NCI-H2081 (cell line): ENCODE measurements around the gene LAG3.

Experiments
- DNase-seq, 2 experiments: peaks; one replicate each; lab custom pipeline; 2025; lab: John Stamatoyannopoulos, UW

LAG3 gene

DNA sequence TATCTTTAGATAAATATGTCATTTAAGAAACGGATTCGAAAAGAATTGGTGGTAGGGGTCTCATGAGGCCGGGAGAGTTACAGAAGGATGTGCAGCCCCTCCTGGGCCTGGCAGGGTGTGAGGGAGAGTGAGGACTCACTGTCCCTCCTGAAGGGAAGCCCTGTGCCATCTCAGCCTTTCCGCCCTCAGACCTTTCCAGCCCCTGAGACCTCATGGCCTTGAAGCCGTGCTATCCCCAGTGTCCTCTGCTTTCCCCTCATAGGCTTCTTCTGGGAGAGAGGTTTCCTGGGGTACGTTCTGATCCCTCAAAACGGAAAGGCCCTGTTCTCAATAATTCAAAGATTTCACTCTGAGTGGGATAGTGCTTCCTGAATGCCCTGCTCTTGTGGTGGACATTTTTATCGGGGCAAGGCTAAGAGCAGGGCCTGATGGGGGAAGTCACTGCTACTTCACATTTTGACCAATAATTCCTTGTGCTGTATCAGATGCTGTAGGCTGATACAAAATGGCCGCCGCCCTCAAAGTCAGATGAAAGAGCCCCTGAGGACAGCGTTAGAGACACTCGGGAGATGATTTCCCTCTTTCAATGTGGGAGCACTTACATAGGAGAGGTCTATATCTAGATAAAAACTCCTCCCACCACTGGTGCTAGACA, 18.3 kb downstream of the LAG3 start:
- no peak for DNase-seq

DNA sequence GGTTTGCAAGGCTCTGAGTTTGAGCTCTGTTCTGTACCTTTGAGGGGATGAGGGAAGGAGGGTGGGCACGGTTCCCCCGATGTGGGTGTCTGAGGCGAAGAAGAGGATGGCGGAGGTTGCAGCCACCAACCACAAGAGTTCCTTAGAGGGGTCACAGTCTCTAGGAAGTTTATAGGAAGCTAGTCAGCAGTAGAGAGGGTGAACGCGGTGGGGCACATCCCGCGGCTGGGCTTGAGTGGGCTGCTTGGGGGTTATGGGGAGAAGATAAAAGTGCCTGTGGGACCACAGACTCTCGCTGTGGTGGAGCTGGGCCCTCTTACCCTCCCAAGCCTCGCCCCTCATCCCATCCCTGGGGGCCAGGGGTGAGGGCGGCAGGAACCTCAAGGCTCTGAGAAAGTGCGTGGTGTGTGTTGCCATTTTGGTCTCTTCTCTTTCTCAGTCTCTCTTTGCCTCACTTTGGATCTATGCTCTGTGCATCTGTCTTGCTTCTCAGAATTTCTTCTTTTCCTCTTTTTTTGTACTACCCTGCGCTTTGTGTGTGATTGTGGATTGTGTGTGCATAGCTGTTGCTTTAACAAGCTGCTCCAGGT, 19.7 kb downstream of the LAG3 start:
- no peak for DNase-seq

DNA sequence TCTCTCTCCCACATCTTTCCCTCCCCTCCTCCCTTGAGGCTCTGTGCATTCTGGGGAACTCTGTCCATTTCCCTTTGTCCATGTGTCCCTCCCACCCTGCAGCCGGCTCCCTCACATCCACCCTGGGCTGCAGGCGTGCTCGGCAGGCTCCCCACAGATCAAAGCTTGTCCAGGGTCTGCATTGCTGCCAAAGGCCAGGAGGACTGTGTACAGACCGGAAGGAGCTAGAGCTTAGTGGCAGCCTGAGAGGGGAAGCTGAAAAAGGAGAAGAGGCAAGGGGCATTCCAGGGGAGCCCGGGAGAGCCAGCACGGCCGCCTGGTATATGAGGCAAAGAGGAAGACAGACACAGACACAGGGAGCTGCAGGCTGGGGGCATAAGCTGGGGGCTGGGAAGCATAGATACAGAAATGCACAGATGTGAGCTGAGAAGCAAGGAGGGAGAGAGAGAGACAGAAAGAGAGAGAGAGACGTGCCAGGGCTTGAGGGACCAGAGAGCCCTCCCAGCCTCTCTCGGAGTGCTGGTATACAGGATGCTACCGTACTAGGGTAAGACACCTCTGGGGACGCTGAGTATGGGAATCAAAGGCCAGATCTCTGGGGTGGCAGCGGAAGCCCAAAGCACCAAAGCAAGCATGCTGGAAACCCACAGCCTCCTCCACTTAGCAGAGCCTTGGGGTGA, 20.3 kb downstream of the LAG3 start:
- no peak for DNase-seq

DNA sequence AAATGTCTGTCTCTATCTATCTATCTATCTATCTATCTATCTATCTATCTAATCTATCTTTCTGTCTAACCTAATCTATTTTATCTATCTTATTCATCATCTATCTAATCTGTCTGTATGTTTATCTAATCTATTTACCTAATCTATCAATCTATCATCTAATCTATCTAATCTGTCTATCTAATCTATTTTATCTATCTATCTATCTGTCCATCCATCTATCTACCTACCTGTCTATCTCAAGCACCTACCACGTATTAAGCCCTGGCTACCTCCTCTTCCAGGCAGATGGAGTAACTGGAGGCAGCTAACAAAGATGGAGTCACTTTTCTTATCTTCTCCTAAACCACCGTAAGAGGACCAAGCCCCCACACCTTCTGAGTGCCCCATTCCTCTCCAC, 22.8 kb downstream of the LAG3 start:
- no peak for DNase-seq

DNA sequence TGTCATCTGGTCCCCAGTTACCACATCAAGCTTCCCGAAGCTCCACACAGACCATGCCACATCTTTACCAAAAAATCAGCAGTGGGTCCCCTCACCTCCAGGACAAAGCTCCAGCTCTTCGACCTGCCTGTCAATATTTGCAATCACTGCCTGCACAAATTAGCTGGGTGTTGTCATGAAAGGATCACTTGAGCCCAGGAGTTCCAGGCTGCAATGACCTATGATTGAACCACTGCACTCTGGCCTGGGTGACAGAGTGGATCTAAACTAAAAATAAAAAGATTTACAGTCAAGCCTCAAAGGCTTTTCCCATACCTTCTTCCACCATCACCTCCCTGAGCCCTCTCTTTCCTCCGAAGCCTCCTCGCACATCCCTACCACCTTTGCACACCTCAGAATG, 24.3 kb downstream of the LAG3 start:
- DNase-seq: no peak

DNA sequence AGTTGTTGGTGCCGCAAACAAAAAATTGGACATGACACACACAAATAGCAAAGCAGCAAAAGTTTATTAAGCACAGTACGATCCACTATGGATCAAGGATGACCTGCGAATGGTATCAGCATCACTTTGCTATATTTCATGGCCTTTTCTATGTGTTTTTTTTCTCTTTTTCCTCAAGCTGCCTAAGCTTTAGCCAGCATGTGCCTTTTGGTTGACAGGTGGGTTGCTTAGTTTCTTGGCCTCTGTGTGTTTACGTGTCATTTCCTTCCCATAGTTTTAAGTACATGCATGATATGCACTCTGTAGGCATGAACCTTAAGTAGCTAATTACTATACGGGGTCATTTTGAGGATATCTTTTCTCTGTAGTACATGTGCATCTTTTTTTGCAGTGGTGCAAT, 26.8 kb downstream of the LAG3 start:
- DNase-seq: no peak

DNA sequence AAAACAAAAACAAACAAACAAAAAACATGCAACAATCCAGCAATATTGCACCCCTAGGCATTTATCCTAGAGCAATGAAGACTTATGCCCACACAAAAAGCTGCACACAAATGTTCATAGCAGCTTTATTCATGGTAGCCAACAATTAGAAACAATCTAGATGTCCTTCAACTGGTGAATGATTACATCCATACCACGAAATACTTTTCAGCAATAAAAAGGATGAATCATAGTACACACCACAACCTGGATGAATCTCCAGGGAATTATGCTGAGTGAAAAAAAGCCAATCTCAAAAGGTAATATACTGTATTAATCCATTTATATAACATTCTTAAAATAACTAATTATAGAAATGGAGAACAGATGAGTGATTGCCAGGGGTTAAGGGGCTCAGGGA, 34.9 kb downstream of the LAG3 start:
- no peak for DNase-seq

DNA sequence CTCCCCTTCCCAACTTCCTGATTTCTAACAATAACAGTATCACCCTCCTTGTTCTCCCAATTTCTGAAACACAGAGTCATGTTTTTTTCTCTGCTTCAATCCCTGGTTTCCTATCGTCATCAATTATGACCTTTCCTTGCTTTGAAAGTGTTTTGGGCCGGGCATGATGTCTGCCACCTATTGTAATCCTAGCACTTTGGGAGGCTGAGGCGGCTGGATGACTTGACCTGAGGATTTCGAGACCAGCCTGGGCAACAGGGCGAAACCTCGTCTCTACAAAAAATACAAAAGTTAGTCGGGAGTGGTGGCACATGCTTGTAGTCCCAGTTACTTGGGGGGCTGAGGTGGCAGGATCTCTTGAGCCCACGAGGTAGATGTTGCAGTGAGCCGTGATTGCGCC, 36.7 kb downstream of the LAG3 start:
- DNase-seq: no peak

DNA sequence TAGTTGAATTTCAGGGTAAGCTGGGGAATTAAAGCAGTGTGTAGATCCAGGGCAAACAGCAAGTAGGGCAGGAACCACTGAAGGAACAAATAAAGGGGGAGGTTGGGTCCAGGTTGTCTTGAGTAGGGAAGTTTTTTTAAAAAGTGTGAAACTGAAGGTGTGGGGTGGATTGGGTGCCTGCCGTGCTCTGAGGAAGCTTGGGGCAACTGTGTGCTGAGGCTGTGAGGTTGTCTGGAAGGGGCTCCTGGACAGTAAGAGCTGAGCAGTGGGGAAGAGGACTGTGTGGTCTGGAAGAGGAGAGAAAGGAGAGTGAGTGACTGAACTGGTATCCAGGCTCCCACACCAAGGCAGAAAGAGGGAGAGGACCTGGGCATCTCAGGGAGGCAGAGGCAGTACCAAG, 38.4 kb downstream of the LAG3 start:
- no peak for DNase-seq

DNA sequence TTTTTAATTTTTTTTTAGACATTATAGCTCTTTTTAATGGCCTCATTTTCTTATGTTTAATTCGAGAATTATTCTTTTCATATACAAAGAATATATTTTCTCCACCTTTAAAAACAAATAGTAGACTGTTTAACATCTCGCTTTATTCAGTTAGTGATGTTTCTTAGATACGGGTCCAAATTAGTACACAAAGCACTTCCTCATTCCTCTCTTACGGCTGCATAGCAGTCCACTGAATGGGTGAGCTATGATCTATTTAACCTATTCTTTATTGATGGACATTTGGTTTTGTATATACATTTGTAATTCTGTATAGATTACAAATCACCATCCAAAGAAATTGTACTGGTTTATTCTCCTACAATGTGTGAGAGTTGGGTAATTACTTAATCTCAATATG, 41.0 kb downstream of the LAG3 start:
- DNase-seq: no peak

DNA sequence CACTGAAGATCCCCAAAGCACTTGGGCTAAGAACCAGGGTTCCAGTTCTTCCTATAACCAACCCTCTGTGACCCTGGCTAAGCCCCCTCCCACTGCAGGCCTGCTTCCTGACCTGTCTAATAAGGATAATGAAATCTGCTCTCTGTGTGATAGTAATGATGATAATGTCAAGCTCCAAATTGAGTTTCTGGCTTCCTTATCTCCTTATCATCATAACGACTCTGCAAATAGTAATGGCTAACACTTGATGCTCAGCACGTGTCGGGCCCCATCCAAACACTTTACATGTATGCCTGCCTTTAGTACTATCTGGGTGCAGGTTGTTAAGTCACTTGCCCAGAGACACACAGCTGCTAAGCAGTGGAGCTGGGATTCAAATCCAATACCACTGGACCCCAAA, 44.3 kb downstream of the LAG3 start:
- no peak for DNase-seq

DNA sequence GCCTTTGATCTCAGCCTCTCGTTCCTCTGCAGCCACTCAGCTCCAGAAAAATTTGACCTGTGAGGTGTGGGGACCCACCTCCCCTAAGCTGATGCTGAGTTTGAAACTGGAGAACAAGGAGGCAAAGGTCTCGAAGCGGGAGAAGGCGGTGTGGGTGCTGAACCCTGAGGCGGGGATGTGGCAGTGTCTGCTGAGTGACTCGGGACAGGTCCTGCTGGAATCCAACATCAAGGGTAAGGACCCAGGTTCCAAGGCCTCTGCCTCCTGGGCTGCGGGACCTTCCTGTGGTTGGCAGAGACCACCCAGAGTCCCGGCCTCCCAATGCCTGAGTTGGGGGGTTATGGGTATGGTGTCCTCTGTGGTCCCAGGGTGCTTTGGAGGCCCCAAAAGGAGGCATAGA, 44.8 kb downstream of the LAG3 start:
- DNase-seq: no peak

DNA sequence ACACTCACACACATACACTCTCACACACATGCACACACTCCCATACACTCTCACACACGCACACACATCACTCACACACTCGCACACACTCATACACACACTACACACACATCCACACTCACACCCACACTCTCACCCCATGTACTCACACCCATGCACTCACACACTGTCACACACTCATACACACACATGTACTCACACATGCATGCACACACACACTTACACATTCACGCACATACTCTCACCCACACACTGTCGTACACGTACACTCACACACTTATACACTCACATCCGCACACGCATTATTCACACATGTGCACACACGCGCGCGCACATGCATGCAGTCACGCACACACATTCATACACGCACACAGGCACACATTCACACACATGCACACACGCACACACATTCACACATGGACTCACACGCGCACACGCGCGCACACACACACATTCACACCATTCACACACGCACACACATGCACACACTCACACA, 45.4 kb downstream of the LAG3 start:
- DNase-seq: no peak

DNA sequence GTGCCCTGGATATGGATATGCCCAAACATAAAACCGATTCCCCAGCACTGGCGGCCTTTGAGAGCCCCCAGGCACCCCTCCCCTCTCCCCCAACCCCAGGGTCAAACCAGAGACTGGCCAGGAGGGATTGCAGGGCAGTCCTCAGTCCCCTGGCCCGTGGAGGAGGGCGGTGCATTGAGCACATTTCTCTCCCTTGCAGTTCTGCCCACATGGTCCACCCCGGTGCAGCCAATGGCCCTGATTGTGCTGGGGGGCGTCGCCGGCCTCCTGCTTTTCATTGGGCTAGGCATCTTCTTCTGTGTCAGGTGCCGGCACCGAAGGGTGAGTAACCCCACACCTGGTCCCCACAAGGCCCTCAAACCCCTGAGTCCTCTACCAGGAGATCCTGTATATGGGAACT, 45.9 kb downstream of the LAG3 start:
- DNase-seq: no peak

DNA sequence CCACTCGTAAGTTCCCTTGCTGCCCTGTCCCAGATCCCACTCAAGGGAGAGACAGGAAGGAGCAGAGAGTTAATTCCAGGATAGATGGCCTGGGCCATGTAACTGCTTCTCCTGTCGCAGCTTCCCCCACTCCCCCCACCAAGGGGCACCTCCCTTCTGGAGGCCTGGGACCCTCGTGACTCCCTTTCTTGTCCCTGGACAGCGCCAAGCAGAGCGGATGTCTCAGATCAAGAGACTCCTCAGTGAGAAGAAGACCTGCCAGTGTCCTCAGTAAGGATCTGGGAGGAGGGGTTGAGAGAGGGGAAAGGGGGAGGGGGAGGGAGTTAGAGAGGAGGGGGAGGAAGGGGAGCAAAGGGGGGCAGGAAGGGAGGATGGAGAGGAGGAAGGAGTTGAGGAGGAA, 46.3 kb downstream of the LAG3 start:
- DNase-seq: no peak

DNA sequence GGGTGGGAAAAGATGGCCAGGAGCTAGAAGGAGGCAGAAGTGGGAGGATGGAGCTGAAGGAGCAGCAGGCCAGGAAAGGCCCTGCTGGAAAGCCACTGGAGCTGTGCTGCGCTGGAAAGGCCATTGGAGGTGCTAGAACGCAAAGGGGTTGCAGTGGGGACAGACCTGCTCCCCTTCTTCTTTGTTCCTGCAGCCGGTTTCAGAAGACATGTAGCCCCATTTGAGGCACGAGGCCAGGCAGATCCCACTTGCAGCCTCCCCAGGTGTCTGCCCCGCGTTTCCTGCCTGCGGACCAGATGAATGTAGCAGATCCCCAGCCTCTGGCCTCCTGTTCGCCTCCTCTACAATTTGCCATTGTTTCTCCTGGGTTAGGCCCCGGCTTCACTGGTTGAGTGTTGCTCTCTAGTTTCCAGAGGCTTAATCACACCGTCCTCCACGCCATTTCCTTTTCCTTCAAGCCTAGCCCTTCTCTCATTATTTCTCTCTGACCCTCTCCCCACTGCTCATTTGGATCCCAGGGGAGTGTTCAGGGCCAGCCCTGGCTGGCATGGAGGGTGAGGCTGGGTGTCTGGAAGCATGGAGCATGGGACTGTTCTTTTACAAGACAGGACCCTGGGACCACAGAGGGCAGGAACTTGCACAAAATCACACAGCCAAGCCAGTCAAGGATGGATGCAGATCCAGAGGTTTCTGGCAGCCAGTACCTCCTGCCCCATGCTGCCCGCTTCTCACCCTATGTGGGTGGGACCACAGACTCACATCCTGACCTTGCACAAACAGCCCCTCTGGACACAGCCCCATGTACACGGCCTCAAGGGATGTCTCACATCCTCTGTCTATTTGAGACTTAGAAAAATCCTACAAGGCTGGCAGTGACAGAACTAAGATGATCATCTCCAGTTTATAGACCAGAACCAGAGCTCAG, 47.0 kb downstream of the LAG3 start:
- DNase-seq: no peak

DNA sequence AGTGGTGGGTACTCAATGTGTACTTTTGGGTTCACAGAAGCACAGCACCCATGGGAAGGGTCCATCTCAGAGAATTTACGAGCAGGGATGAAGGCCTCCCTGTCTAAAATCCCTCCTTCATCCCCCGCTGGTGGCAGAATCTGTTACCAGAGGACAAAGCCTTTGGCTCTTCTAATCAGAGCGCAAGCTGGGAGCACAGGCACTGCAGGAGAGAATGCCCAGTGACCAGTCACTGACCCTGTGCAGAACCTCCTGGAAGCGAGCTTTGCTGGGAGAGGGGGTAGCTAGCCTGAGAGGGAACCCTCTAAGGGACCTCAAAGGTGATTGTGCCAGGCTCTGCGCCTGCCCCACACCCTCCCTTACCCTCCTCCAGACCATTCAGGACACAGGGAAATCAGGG, 47.8 kb downstream of the LAG3 start:
- DNase-seq: no peak

DNA sequence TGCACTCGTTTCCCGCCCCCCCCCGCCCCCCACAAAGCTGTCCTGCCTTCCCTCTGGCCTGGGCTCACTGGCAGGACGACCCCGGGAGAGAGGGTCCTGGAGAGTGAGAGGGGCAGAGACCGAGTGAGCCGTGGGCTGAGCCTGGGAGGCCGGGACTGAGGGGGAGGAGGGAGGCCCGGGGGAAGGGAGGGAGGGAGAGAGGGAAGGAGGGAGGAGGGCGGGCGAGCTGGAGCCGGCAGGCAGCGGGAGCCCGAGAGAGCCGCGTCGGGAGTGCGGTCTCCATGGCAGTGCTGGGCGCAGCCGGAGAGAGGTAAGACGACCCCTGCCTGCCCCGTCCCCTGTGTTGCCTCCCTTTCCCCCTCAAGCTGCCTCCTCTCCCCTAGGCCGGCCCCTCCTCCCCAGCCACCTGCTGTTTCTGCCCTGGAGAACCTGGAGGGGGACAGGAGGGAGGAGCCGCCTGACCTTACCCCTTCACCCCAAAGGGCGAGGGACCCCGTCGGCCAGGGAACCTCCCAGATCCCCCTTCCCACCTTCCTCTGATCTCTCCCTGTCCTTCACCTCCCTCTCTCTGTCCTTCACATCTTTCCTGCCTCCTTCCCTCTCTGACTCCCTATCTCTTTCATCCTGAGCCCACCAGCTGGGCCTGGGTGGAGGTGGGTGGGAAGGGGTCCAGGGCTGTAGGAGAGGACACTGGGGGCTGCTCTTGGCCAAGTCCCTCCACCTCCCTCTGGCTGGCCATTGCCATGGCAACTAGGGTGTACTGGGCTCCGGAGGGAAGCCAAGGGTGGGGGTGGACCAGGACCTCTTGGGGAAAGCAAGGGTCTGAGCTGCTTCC, 49.5 kb downstream of the LAG3 start, which contains the start of gene GPR162:
Gene GPR162, plus strand, starts transcription at position 231 of the 835 bp plus-strand sequence. CDS start 2,078 bp downstream, outside the sequence.
- DNase-seq: peak; percentile 53 to 68

DNA sequence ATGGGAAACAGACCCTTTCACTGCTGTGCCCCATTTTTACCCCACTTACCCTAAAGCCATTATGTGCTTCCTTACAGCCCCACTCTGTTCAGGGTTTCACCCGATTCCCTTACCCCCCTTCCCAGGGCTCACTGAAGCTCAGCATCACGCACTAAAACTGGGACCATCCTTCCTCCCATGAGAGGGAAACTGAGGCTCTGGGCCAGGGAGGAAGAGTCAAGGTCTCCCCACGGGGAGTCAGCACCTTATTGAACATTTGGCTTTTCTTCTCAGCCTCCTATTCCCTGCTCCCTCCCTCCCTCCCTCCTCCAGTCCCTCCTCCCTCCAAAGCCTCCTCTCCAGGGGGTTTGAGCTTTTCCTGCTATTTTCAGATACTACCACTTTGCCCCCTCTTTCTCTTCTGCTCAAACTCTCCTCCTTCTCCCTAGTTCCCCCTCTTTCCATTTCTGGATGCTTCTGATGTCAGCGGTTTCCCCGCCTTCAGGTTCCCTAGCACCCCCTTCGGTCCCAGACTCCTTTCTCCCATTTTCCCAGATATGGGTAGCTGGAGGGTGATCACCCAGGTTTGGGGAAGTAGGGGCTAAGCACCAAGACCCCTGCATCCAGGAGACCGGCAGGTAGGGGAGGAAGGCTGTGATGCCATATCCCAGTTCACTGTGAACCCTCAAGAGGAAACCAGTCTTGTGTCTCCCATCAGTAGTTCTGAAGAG, 50.3 kb downstream of the LAG3 start:
- DNase-seq: no peak

DNA sequence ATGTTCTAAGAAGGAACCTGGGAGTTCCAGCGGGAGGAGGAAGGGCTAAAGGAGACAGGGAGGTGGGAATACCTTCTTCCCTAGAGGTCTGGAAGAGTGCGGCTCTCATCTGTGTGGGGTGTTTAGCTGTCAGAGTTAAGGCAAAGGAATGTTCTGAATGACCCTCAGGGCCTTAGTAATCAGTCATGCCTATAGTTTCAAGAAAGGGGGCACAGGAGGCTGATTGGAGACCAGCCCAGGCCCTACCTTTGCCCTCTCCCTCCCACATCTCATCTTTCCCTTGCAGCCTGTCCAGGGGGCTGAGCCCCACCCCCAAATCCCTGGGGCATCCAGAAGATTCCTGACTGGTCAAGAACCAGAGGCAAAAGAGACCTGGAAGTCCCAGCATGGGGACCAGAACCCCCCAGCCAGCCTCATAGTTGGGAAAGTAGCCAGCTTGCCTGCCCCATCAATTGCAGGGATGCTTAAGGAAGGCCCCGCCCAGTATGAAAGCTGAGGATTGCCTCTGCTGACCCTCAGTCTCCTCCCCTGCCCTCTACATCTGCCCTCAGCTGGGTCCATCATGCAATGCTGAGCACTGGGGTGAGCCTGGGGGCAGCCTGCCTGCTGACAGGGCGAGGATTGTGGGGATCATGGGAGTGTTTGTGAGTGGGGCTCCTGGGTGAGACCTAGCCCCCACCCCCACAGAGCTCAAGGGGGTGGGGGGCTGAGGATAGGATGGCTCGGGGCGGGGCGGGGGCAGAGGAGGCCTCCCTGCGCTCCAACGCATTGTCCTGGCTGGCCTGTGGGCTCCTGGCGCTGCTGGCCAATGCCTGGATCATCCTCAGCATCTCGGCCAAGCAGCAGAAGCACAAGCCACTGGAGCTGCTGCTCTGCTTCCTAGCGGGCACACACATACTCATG, 51.1 kb downstream of the LAG3 start:
- DNase-seq: no peak
